ENCODE data around the gene PTPRK.

PTPRK gene

DNA sequence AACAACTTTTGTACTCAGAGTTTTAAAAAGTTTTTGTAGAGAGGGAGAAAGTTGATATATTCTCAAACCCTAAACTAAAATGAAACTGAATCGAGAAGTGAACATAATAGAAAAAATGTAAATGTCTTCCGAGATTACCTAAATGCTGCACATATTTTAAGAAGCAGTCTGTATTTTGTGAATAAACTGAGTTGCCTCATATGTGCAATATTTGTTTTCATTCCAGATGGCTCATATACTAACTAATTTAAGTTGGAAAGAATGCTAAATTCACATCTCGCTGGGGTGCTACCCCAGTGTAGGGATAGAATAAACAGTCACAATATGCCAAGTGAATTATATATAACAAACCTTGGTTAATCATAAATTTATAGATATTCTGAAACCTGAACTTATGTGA is 333.7 kb downstream of the PTPRK start:
- no peak for DNase-seq (ENCODE audit: low read depth)

DNA sequence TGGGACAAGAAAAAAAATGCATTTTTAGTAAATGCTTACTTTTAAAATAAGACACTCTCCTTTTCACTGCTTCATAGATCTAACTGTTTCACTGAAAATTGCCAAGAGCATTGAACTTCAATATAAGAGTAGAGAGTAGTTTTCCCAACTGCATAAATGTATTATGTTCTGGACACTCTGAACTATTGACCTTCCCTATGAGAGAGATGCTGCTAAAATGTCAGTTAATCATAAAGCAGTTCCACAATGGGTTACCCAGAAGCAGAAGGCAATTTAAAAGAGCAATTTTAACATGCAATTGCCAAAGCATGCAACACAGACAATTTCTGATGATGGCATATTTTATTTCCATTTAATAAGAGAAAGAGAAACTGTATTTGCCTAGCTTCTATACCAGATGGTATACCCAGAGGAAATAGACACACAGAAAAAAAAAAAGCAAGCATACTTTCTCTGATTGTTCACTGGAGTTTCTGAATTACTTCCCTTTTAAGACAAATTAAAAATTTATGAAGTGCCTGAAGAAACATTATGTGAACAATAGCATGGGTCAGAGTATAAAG is 340.4 kb downstream of the PTPRK start:
- DNase-seq (ENCODE audit: low read depth): no peak

DNA sequence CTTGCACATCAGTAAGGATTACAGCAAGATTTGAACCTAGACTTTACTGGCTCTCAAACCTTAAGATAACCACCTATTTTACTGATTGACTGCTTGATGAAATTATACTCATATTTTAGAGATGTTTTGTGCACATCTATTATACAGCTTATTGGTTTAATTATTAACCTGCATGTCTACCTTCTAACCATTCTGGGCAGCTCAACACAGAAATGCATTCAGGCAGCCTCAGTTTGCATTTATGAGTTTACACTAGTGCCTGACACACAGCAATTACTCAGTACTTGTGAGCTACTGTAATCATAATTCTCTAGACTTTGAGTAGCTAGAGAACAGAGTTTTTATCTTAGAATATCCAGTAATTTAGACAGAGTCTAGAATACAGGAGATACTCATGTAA is 345.7 kb downstream of the PTPRK start:
- no peak for DNase-seq (ENCODE audit: low read depth)

DNA sequence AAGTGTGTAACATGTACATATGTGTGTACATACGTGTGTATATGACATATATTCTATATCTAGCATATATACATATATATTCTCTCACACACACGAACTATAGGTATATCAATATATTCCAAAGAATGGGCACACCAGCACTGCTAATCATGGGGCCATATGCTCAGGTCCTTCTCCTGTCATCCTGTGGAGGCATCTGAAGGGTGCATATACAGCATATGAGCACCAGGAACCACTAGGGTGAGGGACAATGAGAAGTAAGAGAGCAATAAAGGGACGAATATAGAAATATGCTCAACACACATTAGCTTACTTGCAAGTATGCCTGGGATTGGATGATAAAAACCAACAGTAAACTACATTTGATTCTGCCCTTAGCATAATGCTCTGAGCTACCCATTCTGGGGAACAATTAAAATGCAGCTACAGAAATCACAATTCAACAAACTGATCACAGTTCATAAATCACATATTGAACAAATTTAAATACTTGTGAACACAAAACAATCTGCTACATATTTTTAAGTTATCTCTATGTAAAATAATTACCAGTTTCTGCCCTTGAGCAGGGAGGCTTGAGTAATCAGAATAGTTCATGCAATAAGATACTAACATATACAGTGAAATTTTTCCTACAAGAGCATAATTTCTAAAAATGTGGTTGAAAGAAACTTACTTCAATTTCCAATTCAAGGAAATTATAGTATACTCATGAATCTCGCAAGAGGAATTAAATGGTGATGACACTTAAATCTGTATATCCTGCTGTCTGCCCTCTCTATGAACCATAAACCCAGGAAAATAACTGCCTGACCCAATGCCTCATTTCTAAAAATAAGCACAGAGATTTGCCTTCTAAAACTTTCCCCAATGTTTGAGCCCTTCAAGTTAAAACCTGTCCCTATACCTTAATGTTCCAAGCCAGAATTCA is 347.4 kb downstream of the PTPRK start:
- no peak for DNase-seq (ENCODE audit: low read depth)

DNA sequence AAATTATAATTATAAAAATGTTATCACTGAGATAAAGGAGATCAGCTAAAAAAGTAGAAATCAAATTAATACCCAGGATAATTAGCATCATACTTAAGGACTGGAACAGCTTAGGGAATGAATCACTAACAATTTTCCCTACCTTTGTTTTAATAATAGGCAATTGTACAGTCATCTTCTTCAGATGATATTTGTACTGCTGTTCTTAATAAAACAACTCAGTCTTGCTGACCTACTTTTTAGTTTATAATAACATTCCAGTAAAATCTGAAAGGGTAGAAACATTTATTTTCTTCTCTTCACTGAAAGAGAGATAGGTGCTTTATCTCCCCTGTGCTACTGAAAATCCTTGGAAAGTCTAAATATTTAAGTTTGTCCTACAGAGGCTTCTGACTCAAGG is 348.3 kb downstream of the PTPRK start:
- no peak for DNase-seq (ENCODE audit: low read depth)

DNA sequence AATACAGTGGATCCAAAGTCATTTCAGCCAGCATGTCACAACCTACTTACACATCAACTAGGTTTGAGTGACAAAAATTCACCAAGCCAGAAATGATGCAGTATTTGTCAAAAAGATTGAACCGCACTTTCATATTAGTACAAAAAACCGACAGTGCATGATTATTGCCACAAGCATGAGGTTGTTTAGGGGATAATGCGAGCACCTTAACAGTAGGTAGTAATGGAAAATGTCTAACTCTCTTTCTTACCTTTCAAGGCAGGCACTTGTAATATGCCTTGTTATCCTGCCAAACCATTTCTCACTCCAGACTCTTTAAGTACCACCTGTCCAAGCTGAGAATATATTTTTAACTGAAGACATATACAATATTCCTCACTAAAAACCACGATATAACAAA is 349.2 kb downstream of the PTPRK start:
- no peak for DNase-seq (ENCODE audit: low read depth)

DNA sequence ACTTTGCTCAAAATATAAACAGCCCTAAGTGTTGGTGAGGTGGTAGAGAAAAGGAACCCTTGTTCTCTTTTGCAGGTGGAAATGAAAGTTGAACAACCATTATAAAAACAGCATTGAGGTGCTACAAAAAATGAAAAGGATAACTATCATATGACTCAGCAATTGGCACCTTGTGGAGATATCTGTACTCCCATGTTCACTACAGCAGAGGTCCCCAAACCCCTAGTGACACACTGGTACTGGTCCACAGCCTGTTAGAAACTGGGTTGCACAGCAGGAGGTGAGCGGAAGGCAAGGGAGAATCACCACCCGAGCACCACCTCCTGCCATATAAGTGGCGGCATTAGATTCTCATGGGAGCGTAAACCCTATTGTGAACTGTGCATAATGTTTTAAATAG is 352.2 kb downstream of the PTPRK start:
- no peak for DNase-seq (ENCODE audit: low read depth)

DNA sequence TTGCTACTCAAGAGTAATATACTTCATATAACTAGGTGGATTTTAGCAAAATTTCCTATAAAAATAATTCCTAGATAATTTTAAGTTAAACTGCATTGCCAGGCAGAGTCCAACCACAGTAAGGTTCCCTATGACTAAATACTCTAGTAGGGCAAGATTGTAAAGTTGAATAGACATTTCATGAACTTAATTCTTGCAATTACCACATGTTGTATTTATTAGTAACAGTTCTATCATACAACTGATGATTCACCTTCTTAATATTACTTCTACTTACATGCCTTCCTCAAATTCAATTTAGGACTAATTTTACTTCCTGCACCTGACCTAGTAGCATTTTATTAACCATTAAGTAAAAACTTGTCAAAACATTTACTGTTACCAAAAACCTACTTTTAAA is 352.8 kb downstream of the PTPRK start:
- DNase-seq (ENCODE audit: low read depth): no peak

DNA sequence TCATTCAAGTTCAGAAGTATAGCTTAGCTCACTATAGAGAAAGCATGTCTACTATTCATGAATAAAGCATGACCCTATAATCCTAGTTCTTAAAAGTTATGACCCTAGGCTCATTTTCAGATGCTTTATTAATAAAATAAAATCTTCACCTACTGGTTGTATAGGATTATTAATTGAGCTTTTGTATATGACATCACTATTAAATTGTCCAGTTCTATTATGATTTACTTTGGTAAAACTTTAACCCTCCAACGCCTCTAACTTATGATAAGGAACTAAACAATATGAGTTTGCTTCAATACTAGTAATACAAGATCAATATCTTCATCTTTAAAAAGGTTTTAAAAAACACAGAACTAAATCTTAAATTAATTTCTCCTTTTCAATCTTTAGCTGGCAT is 356.1 kb downstream of the PTPRK start:
- no peak for DNase-seq (ENCODE audit: low read depth)

DNA sequence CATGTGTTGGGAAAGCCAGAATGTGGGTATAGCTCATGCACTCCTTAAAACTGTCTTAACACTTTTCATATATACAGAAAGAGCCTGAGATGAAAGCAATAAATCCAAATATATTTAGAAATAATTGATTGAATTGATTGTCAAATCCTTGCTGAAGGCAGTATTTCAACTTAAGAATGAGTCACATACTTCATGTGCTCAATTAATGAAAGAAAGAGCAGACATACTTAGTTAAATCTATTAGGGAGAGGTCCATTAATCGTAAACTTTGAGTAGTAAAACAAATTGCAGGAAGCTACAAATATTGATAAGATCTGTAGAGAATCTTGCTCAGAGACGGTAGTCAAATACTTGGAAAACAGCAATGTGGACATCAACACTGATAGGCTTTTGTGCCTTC is 358.0 kb downstream of the PTPRK start:
- DNase-seq (ENCODE audit: low read depth): no peak

DNA sequence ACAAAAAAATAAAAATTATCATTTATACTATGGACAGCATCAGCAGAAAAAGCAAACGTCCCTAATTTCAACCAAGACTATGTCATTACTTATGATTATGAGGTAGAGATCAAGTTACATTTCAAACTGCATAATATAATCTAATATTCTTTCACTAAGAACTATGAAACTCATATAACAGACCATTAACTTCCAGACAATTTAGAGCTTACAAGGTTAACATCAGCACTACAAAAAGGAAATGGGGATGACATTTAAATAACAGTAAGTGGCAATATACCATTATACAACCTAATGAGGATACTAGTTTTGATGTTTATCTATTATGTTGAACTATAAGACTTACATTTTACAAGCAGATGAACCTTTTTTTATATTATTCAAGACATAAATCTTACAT is 358.6 kb downstream of the PTPRK start:
- no peak for DNase-seq (ENCODE audit: low read depth)

DNA sequence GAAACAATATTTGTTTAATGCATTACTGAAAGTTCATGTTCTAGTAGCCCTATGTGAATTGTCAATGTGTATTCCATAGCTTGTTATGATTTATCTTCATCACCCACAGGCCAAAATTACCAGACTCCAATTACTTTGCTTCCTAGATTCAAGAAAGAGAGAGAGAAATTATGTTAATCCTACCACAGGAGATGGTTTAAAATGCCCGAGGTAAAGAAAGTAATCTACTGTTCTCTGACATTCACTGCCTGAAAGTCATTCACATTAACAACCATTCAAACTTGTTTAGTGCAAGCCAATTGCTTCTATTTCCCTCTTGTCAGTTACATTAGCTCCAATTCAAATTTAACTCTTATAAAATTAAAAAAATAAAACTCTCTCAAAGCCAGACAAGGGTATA is 359.1 kb downstream of the PTPRK start:
- DNase-seq (ENCODE audit: low read depth): no peak

DNA sequence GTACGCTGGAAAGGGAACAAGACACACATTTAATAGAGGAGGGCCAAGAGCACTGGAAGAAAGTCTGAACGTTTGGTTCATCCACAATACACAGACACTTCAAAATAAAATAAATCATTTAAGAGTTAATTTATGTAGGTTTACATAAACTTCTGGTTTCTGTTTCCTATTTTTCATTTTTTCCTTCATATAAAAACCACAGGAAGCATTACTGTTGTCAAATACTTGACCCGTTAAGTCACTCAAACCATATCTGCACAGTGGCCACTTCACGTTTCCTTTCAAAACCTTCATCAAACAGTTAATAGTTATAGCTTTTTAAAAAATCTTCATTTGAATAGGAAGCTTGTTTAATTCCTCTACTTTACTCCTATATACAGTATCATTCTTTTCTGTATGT is 361.9 kb downstream of the PTPRK start:
- peak; percentile 33 for DNase-seq (ENCODE audit: low read depth)

DNA sequence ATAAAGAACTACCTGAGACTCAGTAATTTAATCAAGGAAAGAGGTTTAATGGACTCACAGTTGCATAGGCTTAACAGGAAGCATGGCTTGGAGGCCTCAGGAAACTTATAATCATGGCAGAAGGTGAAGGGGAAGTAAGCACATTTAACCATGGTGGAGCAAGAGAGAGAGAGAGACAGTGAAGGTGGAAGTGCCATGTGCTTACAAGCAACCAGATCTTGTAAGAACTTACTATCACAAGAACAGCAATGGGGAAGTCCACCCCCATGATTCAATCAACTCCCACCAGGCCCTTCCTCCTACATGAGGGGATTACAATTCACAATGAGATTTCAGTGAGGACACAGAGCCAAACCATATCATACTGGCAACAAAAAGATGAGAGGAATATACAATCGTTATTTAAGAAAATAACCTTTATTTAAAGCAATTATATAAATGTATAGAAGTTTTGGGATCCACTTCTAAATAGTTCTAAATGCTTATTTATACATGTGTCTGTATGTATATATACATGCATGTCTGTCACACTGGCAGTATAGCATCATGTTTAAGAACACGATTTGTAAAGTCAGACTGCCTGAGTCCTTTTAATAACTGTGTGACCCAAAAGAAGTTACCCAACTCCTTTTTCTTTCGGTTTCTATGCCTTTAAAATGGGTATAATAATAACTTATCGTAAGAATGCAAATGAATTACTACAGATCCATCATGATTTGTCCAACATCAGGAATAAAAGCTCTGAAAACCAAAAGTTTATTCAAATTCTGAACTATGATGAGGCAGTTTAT is 363.9 kb downstream of the PTPRK start:
- DNase-seq (ENCODE audit: low read depth): no peak

DNA sequence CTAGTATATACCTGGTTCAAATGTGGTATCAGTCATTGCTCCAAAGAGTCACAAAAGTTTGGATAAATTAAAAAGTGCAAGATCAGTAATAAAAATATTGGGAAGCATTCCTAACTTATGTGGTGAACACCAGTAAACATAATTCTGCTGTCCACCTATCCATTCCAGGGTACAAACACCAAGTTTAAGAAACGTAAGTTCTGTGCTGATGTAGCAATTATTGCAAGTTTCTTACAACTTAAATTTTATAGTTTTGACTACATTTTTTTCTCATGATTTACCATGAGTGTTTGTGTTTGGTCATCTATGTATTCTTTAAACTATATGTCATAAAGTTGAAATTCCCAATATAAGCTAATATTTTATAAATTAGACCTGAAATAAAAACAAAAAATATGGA is 364.6 kb downstream of the PTPRK start:
- DNase-seq (ENCODE audit: low read depth): no peak

DNA sequence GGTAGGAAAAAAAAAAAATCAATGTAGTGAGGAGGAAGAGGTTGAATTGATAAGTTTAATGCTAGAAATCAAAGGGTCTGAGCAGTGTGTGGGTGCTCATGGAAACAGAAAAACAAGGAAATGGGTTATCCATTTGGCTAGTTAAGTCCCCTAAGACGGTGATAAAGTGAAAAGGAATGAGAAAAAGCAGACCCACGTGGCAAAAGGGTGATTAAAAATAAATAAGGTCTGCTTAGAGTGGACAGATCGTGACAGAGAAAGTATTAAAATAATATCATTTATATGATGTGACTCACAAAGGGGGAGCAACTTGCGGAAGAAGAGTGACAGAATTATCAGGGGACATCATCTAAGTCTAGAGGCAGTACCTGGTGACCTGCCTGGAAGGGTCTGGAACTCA is 367.8 kb downstream of the PTPRK start:
- no peak for DNase-seq (ENCODE audit: low read depth)

DNA sequence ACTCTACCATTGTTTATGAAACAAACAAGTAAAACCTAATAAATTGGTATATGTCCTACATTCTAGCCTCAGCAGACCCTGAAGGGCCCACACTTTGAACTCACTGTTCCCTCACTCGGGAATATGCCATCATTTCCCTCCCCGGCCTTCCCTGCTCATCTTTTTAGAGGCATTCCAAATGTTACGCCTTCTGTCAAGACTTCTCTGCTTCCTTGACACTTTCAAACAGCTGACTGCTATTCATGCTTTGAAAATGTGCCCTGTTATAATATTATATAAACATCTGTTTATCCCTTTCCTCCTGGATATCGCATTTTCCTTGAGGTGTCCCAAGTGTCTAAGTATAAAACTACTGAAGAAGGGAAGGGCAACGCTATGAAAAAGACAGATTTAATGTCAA is 370.0 kb downstream of the PTPRK start:
- no peak for DNase-seq (ENCODE audit: low read depth)

DNA sequence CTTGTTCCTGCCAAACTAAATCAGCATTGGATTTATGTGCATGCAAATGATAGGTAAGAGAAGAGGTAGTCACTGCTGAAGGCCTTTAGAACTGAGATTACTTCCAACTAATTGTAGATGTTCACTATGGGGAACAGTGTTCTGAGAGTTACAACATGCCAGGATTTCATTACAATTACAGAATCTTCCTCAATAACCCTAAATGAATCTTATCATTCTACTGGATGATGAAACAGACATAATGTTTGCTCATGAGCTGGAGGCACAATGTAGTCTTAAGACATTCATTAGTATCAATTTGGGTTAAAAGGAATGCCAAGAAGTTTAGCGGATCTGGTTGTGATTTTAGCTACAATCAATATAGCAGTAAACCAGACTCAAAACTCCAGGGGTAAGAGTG is 370.6 kb downstream of the PTPRK start:
- DNase-seq (ENCODE audit: low read depth): no peak

DNA sequence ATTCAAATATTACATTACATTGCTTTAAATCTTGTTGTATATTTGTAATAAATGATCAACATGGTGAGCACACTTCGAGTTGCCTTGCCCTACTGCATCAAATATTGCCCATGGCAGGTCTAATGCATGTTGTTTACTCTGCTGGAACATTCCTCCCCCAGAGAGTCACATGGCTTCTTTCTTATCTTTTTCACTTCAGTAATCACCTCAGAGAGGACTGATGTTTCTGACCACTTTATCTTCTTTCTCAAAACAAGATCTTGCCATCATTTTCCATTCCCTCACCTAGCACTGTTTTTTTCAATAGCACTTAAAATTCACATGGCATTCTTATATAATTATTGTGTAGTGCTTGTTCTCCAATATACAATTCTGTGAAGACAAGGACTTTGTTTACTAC is 376.1 kb downstream of the PTPRK start:
- no peak for DNase-seq (ENCODE audit: low read depth)

DNA sequence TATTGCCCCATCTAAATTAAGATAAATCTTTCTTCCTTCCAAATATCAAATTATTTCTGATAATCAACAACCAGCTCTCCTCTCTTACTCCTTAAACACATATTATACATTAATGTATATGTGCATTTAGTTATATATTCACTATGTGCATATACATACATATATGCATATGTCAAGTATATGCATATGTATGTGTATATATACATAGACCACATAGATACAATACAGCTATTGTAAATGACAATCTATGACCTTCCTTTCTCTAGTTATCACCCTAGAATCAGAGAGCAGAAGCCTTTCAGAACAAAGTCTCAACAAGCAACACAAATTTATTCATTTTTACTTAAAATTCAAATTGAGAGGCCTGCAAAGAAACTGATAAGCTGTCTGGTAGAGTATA is 378.5 kb downstream of the PTPRK start:
- DNase-seq (ENCODE audit: low read depth): no peak

DNA sequence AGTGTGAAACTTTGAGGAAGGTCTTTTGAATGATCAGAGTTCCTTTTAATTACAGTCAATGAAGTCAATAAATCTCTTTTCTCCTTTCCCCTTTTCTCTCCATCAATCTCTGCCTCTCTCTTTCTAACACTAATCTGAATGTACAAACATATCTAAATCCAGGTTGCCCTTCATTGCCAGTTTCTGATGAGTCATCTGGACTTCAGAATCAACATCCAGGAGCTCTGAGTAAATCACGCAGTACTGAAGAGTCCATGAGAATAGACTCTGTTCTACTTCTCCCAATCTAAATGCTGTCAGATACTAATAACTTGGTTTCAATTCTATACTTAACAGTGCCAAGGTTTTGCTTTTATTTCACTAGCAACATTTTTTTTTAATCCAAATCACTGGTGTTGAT is 380.9 kb downstream of the PTPRK start:
- DNase-seq (ENCODE audit: low read depth): no peak

DNA sequence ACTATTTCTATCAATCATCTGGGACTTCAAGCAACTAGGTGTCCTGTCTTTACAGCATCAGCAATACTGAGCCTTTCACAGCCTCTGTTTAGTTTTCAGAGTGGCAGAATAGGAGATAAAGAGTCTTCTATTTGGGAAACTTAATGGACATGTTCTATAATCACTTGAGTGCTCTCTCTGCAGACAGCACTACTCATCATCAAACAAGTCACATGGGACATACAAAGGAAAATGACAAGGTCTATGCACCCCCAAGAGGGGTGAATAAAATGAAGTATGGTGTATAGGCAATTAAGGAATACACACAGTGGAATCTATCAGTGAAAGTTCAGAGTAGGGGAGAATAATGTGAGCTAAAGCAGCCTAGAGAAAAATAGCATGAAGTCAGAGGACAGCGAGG is 381.7 kb downstream of the PTPRK start:
- DNase-seq (ENCODE audit: low read depth): no peak

DNA sequence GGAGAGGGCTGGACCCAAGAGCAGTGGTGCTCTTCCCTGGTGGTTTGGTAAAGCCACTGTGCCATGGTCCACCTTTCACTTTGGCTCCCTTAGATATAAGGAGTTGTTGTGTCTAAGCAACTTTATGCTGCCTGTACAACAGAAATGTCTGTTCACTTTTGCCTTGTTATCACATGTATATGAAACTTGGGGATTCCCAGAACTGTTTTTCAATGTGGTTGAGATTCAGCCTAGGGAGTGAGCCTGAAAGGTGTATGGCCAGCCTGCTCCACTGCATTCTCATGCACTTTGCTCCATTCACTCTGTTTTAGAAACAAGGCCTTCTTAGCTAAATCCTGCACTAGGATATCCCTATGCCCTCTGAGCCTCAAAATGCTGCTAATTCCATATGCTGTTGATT is 385.1 kb downstream of the PTPRK start:
- DNase-seq (ENCODE audit: low read depth): no peak
